ENCODE data around the gene RAB44. TPM values are rescaled to one million over a fixed set of nuclear protein-coding genes. Genes with fewer than 3 reads are reported as not detected.

Gene RAB44
- total and polyA plus RNA-seq, 2 of the 4 experiments (the other 2 are of a cell fraction): 0.03 TPM; not detected in 1

DNA sequence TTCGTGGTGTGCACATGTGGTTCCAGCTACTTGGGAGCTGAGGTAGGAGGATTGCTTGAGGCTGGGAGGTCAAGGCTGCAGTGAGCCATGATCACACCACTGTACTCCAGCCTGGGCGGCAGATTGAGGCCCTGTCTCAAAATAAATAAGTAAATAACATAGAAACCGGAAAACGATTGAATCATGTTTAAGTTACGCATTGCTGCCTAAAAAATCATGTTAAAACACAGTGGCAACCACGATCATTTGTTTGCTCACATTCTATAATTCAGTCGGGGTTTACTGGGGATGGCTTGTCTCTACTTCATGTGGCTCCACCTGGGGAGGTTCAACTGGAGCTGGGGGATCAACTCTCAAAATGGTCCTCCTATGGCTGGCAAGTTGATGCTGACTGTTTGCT, 27.4 kb upstream of the RAB44 start (continued):
- TF ChIP-seq NFE2L2 (IDR thresholded peaks at IDR 0.05; ENCODE audit: low read depth, low read length) (no peak), RFX5 (IDR thresholded peaks at IDR 0.05; ENCODE audit: low read depth, low read length) (no peak), RAD21 (IDR thresholded peaks at IDR 0.05; ENCODE audit: low read length) (no peak)
- TF ChIP-seq, protein P1, sequence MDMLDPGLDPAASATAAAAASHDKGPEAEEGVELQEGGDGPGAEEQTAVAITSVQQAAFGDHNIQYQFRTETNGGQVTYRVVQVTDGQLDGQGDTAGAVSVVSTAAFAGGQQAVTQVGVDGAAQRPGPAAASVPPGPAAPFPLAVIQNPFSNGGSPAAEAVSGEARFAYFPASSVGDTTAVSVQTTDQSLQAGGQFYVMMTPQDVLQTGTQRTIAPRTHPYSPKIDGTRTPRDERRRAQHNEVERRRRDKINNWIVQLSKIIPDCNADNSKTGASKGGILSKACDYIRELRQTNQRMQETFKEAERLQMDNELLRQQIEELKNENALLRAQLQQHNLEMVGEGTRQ (IDR thresholded peaks at IDR 0.05; ENCODE audit: low read depth, low read length): no peak

DNA sequence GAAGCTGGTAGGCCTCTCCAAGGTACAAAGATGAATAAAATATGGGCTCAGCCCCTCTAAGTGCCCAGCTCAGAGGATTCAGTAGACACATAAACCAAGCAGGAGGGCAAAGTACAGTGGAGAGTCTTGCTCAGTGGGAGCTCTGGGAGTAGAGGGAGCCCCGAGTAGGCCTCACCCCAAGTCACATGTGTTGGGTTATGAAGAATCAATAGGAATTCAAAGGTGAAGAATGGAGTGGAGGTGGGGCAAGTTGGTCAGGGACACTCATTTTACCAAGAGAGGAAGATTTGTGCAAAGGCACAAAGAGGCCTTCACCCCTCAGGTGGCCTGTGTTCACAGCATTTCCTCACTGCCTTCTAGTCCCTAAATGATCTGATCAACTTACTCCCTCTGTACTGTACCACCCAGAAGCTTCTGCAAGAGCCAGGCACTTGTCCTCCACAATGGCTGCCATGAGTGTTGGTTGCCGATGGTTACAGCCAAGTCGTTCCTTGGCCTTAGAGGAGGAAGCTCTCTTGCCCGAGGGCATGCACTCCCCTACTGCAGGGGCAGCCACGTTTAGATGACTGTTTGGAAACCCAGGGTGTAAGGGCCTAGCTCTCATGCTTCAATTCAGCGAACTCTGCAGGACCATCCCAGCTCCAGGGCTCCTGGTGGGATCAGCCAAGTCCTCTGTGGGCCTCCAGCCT, 25.8 kb upstream of the RAB44 start:
- in situ Hi-C loops (cut with MboI; ENCODE audit: low sequenced_read_pairs): no loop called here

More for the DNA sequence above, 25.8 kb upstream of the RAB44 start:
- CTCF ChIA-PET: no interaction called here
- Histone ChIP-seq H2AFZ (replicated peaks; ENCODE audit: low read length, poor library complexity) (peak overlapping the region; percentile 21), H3K9me3 (ENCODE audit: control insufficient read depth, insufficient read depth, low read length) (no peaks in the 10 kb centered on the region), H3K4ac (ENCODE audit: low read depth, low read length) (peak overlapping the region; percentile 29; the same call in 1 of the 2 replicates), H4K5ac (ENCODE audit: low read depth, low read length) (no peak overlapping the region), H3K9ac (ENCODE audit: low read depth, low read length) (no peak overlapping the region), H3K14ac (replicated peaks; ENCODE audit: low read depth, low read length) (peak overlapping the region; percentile 40; the same call in 1 of the 2 replicates), H2BK5ac (ENCODE audit: low read depth, low read length, poor library complexity, severe bottlenecking) (no peak overlapping the region), H4K20me1 (ENCODE audit: insufficient read depth, low read length) (no peaks in the 10 kb centered on the region), H3K56ac (ENCODE audit: extremely low read depth, insufficient read depth, low read length) (no peak overlapping the region), H3K79me1 (ENCODE audit: low read depth in 1 of 2, low read length in 2 of 2) (peaks cover 5 to 39% of the 10 kb centered on the region in 2 experiments; a peak in 3 of 4 replicates), H3K23ac (ENCODE audit: low read depth, low read length) (0 out of 2 replicates have a peak overlapping the region, but pooled peaks have one; percentile 16), H2BK20ac (ENCODE audit: low read depth, low read length) (peak overlapping the region; percentile 18; the same call in 1 of the 2 replicates), H2AK5ac (ENCODE audit: low read depth, low read length) (peak overlapping the region; percentile 62; the same call in 1 of the 2 replicates), H4K91ac (ENCODE audit: insufficient read depth, low read depth, low read length) (no peak overlapping the region; the same call in 1 of the 2 replicates), H3K27ac (ENCODE audit: insufficient read depth, low read length) (no peak overlapping the region), H3K9me1 (ENCODE audit: insufficient read depth, low read length) (peaks cover 23% of the 10 kb centered on the region), H3K4me3 (ENCODE audit: insufficient read depth, low read depth, low read length) (no peak overlapping the region), H2BK15ac (ENCODE audit: low read depth, low read length) (peak overlapping the region; percentile 33; the same call in 1 of the 3 replicates), H3K18ac (ENCODE audit: low read depth, low read length) (no peak overlapping the region), H3K36me3 (ENCODE audit: control insufficient read depth, insufficient read depth, low read length) (no peaks in the 10 kb centered on the region), H3K27me3 (ENCODE audit: control insufficient read depth, insufficient read depth, low read length) (no peaks in the 10 kb centered on the region), H3K4me1 (ENCODE audit: control insufficient read depth, insufficient read depth, low read length) (peaks cover 17% of the 10 kb centered on the region), H4K8ac (ENCODE audit: low read depth in 2 of 2, low read length in 2 of 2) (no peak overlapping the region), H2AK9ac (replicated peaks; ENCODE audit: low read depth, low read length, poor library complexity) (peak overlapping the region; percentile 39), H2BK120ac (ENCODE audit: low read depth, low read length) (peak overlapping the region; percentile 35; the same call in 1 of the 2 replicates), H3K4me2 (ENCODE audit: low read depth, low read length) (no peak overlapping the region)
- 69% methylated on average over 5 of the region's 6 CpGs; no CpG with 5 or more reads in 1 of the 2 experiments for WGBS, 2 experiments (ENCODE audit: extremely low coverage in 2 of 2, insufficient read length in 1 of 2)
- POLR2A ChIA-PET (ENCODE audit: unreplicated experiment): no interaction called here
- no peak for TF ChIP-seq POLR2A (IDR thresholded peaks at IDR 0.05; ENCODE audit: low read depth, low read length)
- TF ChIP-seq MAZ (IDR thresholded peaks at IDR 0.05; ENCODE audit: borderline replicate concordance, low read depth, low read length): no peak
- TF ChIP-seq RFX5 (IDR thresholded peaks at IDR 0.05; ENCODE audit: low read depth, low read length): no peak
- TF ChIP-seq MXI1 (IDR thresholded peaks at IDR 0.05; ENCODE audit: borderline replicate concordance, low read depth, low read length): no peak
- TF ChIP-seq CEBPB (IDR thresholded peaks at IDR 0.05; ENCODE audit: low read depth, low read length): no peak
- TF ChIP-seq, protein P1 (IDR thresholded peaks at IDR 0.05; ENCODE audit: low read depth, low read length): no peak
- no peak for TF ChIP-seq SMC3 (IDR thresholded peaks at IDR 0.05; ENCODE audit: low read depth, low read length)
- no peak for TF ChIP-seq RCOR1 (IDR thresholded peaks at IDR 0.05; ENCODE audit: insufficient replicate concordance, low read length)
- ATAC-seq (ENCODE audit: low read depth) (no peak), DNase-seq (no peak)
- BruUV-seq (replicated peaks): no TSS peak
- intact Hi-C loops (cut with micrococcal nuclease): no loop called here
- dilution Hi-C loops (cut with HindIII; ENCODE audit: low sequenced_read_pairs, unreplicated experiment): no loop called here

Measured in IMR-90 (cell line).